ENCODE data around the gene TTC7B. TPM values are rescaled to one million over a fixed set of nuclear protein-coding genes. Genes with fewer than 3 reads are reported as not detected.

TTC7B gene
- total RNA-seq, 1 donor from 2014 or later = 46.0 TPM

DNA sequence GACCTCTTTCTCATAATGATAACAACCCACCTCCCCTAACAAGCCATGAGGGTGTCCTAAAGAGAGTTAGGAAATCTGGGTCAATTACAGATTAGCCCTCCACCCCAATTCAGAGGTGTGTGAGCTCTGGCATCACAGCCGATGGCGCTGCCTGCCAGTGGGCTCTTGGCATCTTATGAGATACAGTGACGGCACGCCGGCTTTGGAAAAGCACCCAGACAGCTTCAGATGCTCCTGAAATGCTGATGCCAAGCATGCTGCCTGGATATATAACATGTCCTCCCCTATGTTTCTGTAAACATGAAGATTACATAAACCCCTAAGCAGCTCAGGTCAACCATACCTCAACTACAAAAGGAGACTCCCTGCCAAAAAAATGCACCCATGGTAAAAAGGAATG, 152.6 kb downstream of the TTC7B start:
- Histone ChIP-seq H3K27me3 (ENCODE audit: control insufficient read depth, insufficient read depth, low read length) (no peaks in the 10 kb centered on the region), H3K36me3 (ENCODE audit: control insufficient read depth, insufficient read depth, low read length) (no peaks in the 10 kb centered on the region), H3K4me3 (ENCODE audit: low read depth, low read length) (no peak overlapping the region)
- no peak for TF ChIP-seq CTCF (IDR thresholded peaks at IDR 0.05; ENCODE audit: insufficient read depth, low read length, poor library complexity, severe bottlenecking)
- DNase-seq (ENCODE audit: low read depth) = no peak

GRCh38 chr14:90663140-90663539, 153.1 kb downstream of the TTC7B start:
- no peak for TF ChIP-seq CTCF (IDR thresholded peaks at IDR 0.05; ENCODE audit: insufficient read depth, low read length, poor library complexity, severe bottlenecking)
- DNase-seq (ENCODE audit: low read depth) = no peak
- Histone ChIP-seq H3K4me3 (ENCODE audit: low read depth, low read length) (no peak overlapping the region), H3K36me3 (ENCODE audit: control insufficient read depth, insufficient read depth, low read length) (no peaks in the 10 kb centered on the region), H3K27me3 (ENCODE audit: control insufficient read depth, insufficient read depth, low read length) (no peaks in the 10 kb centered on the region)

DNA sequence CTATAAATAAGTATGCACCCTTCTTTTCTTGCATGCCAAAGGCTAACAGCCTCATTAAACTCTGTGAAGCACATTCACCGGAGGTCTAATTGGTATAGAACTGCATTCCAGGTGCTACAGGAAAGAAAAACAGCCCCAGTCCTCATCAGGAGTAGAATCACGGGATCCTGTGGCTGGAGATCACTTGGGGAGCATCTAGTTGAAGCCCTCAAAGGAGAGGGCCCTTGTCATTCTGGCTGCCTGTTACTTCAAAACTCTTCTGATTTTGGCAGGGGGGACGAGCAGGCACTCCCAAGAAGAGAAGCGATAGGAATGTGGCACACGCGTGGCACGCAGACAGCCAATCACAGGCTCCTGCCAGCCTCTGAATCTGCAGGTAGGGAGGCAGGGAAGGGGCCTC, 154.4 kb downstream of the TTC7B start:
- no peak for DNase-seq (ENCODE audit: low read depth)
- Histone ChIP-seq H3K36me3 (ENCODE audit: control insufficient read depth, insufficient read depth, low read length) (no peaks in the 10 kb centered on the region), H3K4me3 (ENCODE audit: low read depth, low read length) (no peak overlapping the region), H3K27me3 (ENCODE audit: control insufficient read depth, insufficient read depth, low read length) (no peaks in the 10 kb centered on the region)
- TF ChIP-seq CTCF (IDR thresholded peaks at IDR 0.05; ENCODE audit: insufficient read depth, low read length, poor library complexity, severe bottlenecking) = no peak

- DNase-seq (ENCODE audit: low read depth) = no peak
- TF ChIP-seq CTCF (IDR thresholded peaks at IDR 0.05; ENCODE audit: insufficient read depth, low read length, poor library complexity, severe bottlenecking) = no peak
- no peaks in the 10 kb centered on the region for H3K27me3 ChIP-seq (ENCODE audit: control insufficient read depth, insufficient read depth, low read length)
- H3K36me3 ChIP-seq (ENCODE audit: control insufficient read depth, insufficient read depth, low read length) = no peaks in the 10 kb centered on the region
- no peak overlapping the region for H3K4me3 ChIP-seq (ENCODE audit: low read depth, low read length)
These were observed 155.2 kb downstream of the TTC7B start for GRCh38 chr14:90660865-90661570.

GRCh38 chr14:90659156-90659555, 157.1 kb downstream of the TTC7B start:
- H3K4me3 ChIP-seq (ENCODE audit: low read depth, low read length) = no peak overlapping the region
- H3K27me3 ChIP-seq (ENCODE audit: control insufficient read depth, insufficient read depth, low read length) = no peaks in the 10 kb centered on the region
- DNase-seq (ENCODE audit: low read depth) = no peak
- TF ChIP-seq CTCF (IDR thresholded peaks at IDR 0.05; ENCODE audit: insufficient read depth, low read length, poor library complexity, severe bottlenecking) = no peak
- H3K36me3 ChIP-seq (ENCODE audit: control insufficient read depth, insufficient read depth, low read length) = no peaks in the 10 kb centered on the region

DNA sequence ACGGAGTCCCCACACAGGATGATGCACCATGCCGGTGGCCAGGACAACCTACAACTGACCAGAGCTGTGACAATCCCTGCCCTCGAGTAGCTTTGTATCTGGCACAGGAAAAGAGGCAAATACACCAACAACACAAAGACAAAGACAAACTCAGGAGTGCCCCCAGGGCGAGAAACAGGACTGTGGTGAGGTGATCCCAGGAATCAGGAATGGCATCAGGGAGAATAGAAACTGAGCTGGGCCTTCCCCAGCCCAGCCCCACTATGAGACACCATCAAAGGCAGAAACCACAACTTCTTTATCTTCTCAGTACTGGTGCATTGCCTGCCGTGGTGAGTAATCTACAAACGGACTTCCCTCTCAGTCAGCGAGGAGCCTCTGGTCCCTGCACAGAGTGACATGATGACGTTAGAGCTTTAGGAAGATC, 157.7 kb downstream of the TTC7B start:
- DNase-seq (ENCODE audit: low read depth) = no peak
- Histone ChIP-seq H3K27me3 (ENCODE audit: control insufficient read depth, insufficient read depth, low read length) (no peaks in the 10 kb centered on the region), H3K36me3 (ENCODE audit: control insufficient read depth, insufficient read depth, low read length) (no peaks in the 10 kb centered on the region), H3K4me3 (ENCODE audit: low read depth, low read length) (no peak overlapping the region)
- no peak for TF ChIP-seq CTCF (IDR thresholded peaks at IDR 0.05; ENCODE audit: insufficient read depth, low read length, poor library complexity, severe bottlenecking)
